ENCODE data around the gene ATP4A. TPM values are rescaled to one million over a fixed set of nuclear protein-coding genes. Genes with fewer than 3 reads are reported as not detected.

ATP4A gene
- total and polyA plus RNA-seq, 8 donors: 0.28 to 10.8 (median 2.5) TPM

GRCh38 chr19:35521124-35521743 is 42.2 kb downstream of the ATP4A start:
- no peaks in the 10 kb centered on the region for H3K36me3 ChIP-seq
- no peaks in the 10 kb centered on the region for H3K27me3 ChIP-seq
- H3K27ac ChIP-seq: no peak overlapping the region
- no peak for TF ChIP-seq CTCF (IDR thresholded peaks at IDR 0.05)
- no peak overlapping the region for H3K4me3 ChIP-seq
- 66 to 70% methylated on average over 16 of the region's 16 CpGs for WGBS, 2 donors
- intact Hi-C loops (cut with DNase I): no loop called here
- no peaks in the 10 kb centered on the region for H3K9me3 ChIP-seq
- FAIRE-seq (no peak), DNase-seq (no peak), ATAC-seq (no peak)
- no peaks in the 10 kb centered on the region for H3K4me1 ChIP-seq

GRCh38 chr19:35519291-35519690 is 44.2 kb downstream of the ATP4A start:
- WGBS, 2 donors: 54 to 57% methylated on average over 7 of the region's 7 CpGs
- ATAC-seq: no peak
- DNase-seq: no peak
- intact Hi-C loops (cut with DNase I): no loop called here
- H3K9me3 ChIP-seq: no peaks in the 10 kb centered on the region
- H3K27me3 ChIP-seq: no peaks in the 10 kb centered on the region
- no peak for TF ChIP-seq CTCF (IDR thresholded peaks at IDR 0.05)
- no peaks in the 10 kb centered on the region for H3K4me1 ChIP-seq
- no peak overlapping the region for H3K27ac ChIP-seq
- FAIRE-seq: no peak
- H3K36me3 ChIP-seq: no peaks in the 10 kb centered on the region
- no peak overlapping the region for H3K4me3 ChIP-seq

- H3K27me3 ChIP-seq: no peaks in the 10 kb centered on the region
- no peaks in the 10 kb centered on the region for H3K4me1 ChIP-seq
- 61 to 62% methylated on average over 6 of the region's 6 CpGs for WGBS, 2 donors
- no peak overlapping the region for H3K4me3 ChIP-seq
- no peaks in the 10 kb centered on the region for H3K36me3 ChIP-seq
- no peak for TF ChIP-seq CTCF (IDR thresholded peaks at IDR 0.05)
- ATAC-seq (no peak), DNase-seq (no peak), FAIRE-seq (no peak)
- no peaks in the 10 kb centered on the region for H3K9me3 ChIP-seq
- no peak overlapping the region for H3K27ac ChIP-seq
- intact Hi-C loops (cut with DNase I): no loop called here
Measured at GRCh38 chr19:35518313-35518712, 45.1 kb downstream of the ATP4A start.

- WGBS, 2 donors: 86 to 89% methylated on average over 2 of the region's 2 CpGs
- Histone ChIP-seq H3K4me1 (no peaks in the 10 kb centered on the region), H3K27ac (no peak overlapping the region), H3K9me3 (no peaks in the 10 kb centered on the region), H3K27me3 (no peaks in the 10 kb centered on the region), H3K36me3 (no peaks in the 10 kb centered on the region), H3K4me3 (no peak overlapping the region)
- no peak for TF ChIP-seq CTCF (IDR thresholded peaks at IDR 0.05)
- no peak for ATAC-seq
- intact Hi-C loops (cut with DNase I): no loop called here
- FAIRE-seq: no peak
- DNase-seq: no peak
Measured at GRCh38 chr19:35517342-35517741, 46.1 kb downstream of the ATP4A start.

- Histone ChIP-seq H3K9me3 (no peaks in the 10 kb centered on the region), H3K27me3 (no peaks in the 10 kb centered on the region), H3K36me3 (no peaks in the 10 kb centered on the region), H3K4me1 (no peaks in the 10 kb centered on the region), H3K4me3 (no peak overlapping the region), H3K27ac (no peak overlapping the region)
- TF ChIP-seq CTCF (IDR thresholded peaks at IDR 0.05): no peak
- WGBS, 2 donors: 86 to 91% methylated on average over 3 of the region's 3 CpGs
- intact Hi-C loops (cut with DNase I): no loop called here
- ATAC-seq (no peak), FAIRE-seq (no peak), DNase-seq (no peak)
Measured at GRCh38 chr19:35516310-35516709, 47.1 kb downstream of the ATP4A start.
